ENCODE results near the gene SAMD4B.

Gene SAMD4B

DNA sequence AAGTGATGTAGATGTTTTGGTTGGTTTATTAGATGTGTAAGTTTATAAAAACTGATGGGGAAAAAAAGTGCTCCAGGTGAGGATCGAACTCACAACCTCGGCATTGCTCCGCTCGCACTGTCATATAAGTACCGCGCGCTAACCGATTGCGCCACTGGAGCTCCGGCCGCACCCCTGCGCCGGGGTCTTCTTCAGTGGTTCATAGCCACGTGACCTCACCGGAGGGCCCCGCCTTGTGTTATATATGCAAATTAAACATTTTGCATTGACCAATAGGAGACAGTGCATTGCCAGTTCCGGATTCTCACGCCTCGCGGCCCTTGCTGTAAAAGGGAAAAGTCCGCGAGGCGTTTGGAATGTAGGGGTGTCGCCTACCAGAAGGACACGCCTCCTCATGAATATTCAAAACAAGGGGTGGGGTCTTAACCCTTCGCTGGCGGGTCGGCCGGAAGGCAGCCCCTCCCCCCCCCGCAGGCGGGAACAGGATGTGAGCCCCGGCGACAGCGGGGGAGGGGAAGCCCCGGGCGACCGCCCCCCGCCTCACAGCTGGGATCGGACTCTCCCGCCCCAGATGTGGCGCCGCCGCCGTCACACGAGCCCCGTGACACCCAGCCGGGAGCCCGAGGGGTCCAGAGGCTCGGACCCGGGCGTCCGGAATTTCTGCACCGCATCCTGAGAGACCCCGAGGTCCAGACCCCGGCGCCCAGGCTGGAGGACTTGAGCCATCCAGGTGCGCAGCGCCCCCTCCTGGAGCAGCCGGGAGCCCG, 70.1 kb downstream of the SAMD4B start, which contains the start of gene PLEKHG2:
Gene PLEKHG2 (plus strand): TSS at position 570 of the 767 bp plus-strand sequence. CDS start 1,418 bp downstream, outside the sequence.
- DNase-seq, result peak; percentile 94

DNA sequence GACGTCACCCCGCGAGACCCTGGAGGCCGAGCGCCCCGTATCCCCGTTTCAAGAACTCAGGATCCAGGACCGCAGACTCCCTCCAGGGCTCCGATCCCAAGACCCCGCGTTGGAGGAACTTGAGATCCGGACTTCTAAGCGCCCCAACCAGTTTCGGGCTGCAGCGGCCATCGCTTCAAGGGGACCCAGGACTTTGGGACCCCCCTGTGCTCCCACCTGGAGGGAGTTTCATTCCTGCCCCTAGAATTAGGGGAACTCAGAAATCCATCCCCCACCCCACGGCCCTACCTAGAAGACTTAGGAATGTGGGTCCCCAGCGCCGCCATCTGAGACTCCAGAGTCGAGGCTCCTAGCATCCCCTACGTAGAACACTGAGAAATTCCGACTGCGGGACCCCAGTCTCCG, 70.6 kb downstream of the SAMD4B start:
- no peak for DNase-seq

DNA sequence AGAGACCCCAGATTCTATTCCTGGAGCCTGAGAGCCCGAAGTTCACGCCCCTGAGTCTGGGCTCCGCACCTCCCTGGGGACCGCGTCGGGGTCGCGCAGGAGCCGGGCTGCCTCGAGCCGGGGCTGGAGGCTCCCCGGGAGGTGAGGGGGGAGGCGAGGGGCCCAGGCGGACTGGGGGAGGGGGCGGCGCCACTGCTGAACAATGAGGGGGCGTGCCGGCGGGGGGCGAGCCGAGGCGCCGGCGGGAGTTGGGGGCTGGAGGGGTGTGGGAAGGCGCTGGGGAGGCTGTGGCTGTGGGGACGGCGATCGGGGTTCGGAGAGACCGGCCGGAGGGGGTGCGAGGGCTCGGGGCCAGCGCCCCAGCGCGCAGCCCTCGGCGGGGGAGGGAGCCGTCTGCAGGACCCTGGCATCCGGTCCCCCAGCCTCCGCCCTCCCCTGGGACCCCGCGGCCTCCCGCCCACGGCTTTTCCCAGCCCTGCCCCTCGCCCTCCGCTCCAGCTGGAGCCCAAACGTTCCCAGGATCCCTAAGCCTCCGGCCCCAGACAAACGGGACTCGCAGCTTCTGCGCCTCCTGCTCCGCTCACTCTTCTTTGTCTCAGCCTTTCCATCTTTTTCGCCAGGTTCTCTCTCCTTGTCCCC, 71.2 kb downstream of the SAMD4B start:
- DNase-seq, result no peak

DNA sequence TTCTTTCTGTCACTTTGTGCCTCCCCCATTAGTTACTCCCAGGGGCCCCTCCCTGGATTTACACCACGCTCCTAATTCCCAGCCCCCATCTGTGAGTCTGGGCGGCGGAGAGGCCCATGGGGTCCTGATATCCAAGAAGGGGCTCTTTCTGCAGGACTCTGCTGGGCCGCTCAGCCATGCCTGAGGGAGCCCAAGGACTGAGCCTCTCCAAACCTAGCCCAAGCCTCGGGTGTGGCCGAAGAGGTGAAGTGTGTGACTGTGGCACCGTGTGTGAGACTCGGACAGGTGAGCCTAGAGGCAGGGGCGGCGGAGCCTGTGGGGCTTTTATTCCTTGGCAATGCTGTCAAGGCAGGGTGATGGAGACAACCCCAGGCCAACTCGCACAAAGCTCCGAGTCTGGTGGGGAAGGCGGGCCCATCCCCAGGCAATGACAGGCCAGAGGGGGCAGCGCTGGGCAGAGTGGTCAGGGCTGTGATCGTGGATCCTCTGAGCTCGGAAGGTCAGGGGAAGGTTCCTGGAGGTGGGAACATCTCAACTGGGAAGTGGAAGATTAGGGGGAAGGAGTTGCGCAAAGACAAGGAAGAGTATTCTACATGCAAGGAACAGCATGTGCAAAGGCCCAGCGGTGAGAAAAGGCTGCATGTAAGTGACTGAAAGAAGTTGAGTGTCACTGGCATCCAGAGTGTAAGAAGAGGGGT, 71.8 kb downstream of the SAMD4B start:
- no peak for DNase-seq

DNA sequence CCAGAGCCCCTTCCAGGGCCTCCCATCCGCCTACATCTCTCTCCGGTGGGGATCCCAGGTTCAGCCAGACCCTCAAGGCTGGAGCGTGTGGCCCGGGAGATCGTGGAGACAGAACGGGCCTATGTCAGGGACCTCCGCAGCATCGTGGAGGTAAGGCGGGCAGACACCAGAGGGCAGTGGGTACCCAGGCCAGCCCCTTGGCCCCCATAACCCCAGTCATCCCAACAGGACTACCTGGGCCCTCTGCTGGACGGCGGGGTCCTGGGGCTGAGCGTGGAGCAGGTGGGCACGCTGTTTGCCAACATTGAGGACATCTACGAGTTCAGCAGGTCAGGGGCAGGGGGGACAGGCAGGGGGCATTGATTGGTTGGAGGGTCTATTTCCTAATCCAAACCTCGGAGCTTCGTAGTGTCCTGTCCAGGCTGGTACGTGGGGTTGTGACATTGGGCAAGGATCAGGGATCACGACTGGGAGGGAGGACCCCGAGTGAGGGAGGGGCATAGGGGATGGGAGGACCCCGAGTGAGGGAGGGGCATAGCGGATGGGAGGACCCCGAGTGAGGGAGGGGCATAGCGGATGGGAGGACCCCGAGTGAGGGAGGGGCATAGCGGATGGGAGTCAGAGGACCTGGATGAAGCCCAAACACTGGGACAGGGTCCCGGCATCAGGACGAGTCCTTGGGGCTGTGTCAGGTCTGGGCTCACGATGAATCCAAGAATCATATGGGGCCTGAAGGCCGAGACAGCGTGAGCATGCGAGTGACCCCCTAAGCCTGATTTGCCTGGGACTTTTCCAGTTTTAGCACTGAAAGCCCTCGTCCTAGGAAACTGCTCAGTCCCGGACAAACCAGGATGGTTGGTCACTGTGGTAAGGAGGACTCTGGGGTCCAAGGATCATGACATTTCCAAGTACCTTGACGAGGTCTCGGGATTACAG, 73.2 kb downstream of the SAMD4B start:
- DNase-seq, result no peak

DNA sequence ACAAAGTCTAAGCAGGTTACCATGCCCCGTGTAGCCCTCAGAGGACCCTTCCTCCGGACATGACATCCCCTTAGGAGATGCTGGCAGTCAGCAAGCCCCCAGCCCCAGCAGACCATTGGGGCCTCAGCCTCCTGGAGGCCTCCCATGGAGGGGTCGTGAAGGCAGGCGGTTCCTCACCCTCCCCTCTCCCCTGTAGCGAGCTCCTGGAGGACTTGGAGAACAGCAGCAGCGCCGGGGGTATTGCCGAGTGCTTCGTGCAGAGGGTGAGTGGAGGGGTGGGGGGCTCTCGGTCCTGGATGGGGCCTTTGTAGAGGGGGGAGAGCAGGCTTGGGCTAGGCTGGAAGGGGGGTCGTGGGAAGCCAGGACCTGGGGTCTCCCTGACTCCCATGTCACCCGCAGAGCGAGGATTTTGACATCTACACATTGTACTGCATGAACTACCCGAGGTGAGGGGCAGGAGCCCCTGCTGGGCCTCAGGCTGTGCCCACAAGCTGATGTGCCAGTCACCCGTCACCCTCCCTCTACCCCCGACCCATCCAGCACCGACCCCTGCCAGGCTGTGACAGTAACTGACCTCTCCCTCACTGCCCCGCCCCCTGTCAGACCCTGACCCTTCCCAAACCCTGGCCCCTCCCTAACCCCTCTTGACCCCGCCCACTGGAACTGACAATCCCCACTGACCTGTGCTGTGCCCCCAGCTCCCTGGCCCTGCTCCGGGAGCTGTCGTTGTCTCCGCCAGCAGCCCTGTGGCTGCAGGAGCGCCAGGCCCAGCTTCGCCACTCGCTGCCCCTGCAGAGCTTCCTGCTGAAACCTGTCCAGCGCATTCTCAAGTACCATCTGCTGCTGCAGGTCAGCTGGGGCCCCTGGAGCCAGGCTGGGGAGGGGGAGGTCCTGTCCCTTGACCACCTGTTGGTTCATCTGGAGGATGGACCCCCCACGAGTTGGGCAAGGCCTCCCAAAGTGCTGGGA, 74.2 kb downstream of the SAMD4B start:
- DNase-seq, result no peak

DNA sequence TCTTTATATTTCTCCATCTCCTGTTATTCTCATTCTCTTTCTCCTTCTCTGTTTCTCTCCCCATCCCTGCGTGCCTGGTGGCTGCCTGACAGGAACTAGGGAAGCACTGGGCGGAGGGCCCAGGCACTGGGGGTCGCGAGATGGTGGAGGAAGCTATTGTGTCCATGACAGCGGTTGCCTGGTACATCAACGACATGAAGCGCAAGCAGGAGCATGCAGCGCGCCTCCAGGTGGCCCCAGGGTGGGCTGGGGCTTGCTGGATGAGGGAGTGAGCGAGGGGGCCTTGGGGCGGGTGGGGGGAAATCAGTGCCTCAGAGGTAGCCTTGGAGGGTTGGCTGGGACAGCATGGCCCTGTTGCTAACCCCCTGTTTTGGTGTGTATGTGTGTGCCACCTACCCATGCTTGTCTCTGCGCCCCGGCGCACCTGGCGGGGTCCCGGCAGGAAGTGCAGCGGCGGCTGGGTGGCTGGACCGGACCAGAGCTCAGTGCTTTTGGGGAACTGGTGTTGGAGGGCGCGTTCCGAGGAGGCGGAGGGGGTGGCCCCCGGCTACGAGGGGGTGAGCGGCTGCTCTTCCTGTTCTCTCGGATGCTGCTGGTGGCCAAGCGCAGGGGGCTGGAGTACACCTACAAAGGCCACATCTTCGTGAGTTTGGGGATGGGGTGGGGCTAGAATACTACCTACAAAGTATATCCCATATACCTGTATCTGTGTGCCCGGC, 75.4 kb downstream of the SAMD4B start:
- no peak for DNase-seq

DNA sequence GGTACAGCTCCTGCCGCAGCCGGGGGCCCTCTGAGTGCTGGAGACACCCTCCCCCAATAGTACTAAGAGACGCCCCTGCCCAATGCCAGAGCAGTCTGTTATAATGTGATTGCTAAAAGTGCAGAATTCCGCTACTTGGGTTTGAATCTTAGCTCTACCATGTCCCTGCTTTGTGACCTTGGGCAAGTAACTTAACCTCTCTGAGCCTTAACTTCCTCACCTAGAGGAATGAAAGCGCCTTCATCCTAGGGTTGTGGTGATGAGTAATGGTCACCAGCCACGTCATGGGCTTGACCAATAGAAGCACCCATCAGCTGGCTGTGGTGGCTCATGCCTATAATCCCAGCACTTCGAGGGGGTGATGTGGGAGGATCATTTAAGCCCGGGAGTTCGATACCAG, 76.8 kb downstream of the SAMD4B start:
- no peak for DNase-seq

DNA sequence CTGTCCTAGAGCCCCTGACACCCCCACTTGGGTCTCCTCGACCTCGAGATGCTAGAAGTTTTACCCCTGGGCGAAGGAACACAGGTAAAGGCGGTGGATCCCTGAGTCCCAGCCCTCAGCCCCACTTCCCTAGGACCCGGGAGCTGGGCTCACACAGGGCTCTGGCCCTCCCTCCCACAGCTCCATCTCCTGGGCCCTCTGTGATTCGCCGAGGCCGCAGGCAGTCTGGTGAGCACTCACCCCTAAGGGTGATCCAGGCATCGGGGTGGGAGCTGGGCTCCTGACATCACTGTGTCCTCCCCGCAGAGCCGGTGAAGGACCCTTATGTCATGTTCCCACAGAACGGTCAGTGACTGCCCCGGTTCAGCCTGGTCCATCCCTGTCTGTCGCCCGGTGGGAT, 78.5 kb downstream of the SAMD4B start:
- no peak for DNase-seq

DNA sequence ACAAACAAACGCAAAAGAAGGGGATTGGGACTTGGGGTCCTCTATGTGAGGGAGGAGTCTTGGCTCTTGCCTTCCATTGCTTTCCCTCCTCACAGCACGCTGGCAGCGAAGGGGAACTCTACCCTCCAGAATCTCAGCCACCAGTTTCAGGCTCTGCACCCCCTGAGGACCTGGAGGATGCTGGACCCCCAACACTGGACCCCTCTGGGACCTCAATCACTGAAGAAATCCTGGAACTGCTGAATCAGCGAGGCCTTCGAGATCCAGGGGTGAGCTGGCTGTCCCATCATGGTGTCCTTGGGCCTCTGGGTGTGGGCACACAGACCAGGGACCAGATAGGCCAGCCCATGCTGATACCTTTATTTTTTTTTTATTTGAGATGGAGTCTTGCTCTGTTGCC, 79.8 kb downstream of the SAMD4B start:
- DNase-seq, result no peak

DNA sequence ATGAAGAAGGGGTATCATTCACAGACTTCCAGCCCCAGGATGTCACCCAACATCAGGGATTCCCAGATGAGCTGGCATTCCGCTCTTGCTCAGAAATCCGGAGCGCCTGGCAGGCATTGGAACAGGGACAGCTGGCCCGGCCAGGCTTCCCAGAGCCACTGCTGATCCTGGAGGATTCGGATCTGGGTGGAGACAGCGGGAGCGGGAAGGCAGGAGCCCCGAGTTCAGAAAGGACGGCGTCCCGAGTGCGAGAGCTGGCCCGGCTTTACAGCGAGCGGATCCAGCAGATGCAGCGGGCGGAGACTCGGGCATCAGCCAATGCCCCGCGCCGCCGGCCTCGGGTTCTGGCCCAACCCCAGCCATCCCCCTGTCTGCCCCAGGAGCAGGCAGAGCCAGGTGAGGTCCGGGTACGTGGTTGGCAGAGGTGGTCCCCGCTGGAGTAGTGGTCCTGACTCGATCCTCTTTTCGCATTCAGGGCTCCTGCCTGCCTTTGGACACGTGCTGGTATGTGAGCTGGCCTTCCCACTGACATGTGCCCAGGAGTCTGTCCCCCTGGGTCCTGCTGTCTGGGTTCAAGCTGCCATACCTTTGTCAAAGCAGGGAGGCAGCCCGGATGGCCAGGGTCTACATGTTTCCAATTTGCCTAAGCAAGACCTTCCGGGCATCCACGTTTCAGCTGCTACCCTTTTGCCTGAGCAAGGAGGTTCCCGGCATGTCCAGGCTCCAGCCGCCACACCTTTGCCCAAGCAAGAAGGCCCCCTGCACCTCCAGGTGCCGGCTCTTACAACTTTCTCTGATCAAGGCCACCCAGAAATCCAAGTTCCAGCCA, 81.3 kb downstream of the SAMD4B start:
- no peak for DNase-seq

DNA sequence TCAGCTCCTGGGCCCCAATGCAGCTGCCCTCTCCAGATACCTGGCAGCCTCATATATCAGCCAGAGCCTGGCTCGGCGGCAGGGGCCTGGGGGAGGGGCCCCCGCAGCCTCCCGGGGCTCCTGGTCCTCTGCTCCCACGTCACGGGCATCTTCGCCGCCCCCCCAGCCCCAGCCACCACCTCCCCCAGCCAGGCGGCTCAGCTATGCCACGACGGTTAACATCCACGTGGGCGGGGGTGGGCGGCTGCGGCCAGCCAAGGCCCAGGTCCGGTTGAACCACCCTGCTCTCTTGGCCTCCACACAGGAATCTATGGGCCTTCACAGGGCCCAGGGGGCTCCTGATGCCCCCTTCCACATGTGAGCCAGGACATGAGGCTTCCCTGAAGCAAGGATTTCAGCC, 82.7 kb downstream of the SAMD4B start:
- DNase-seq, result no peak

DNA sequence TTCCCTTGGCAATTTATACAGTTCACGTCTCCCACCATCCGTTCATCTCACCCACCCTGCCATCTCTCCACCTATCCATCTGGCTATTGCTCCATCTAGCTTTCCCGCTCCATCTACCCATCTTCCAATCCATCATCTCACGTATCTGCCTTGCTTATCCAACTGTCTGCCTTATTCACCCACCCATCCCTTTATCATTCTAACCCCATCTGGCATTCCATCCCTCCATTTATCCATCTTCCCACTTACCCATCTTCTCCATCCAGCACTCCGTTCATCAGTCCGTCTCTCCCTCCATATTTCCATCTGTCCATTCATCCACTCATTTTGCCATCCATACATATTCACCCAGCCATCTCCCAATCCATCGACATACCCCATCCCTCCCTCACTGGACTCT, 83.5 kb downstream of the SAMD4B start:
- DNase-seq, result no peak

DNA sequence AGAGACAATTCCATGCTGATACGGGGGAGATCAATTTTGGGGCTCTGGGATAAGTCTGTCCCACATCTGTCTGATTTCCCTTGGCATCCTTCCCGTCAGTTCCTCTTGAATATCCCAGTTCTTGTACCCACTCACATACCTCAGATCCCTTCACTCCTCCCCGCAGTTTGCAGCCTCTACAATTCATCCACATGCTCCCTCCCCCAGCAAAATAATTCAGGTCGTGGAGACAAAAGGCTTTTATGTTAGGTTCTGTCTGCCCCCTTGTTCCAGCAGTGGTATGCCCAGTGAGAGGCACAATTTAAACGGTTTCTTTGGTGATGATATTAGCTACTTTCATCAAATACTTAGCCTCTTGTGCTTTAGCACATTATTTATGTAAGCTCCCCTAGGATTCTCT, 83.9 kb downstream of the SAMD4B start:
- no peak for DNase-seq

DNA sequence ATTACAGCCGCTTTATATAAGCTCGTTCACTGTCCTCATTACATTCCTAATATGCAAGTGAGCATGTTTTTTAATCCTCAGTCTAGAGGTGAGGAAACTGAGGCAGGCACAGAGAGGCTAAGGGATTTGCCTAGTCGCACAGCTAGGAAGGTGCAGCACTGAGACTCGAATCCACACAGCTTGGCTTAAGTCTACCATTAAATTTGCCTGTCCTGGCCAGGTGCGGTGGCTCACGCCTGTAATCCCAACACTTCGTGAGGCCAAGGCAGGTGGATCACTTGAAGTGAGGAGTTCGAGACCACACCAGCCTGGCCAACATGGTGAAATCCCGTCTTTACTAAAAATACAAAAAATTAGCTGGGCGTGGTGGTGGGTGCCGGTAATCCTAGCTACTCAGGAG, 85.5 kb downstream of the SAMD4B start:
- no peak for DNase-seq

DNA sequence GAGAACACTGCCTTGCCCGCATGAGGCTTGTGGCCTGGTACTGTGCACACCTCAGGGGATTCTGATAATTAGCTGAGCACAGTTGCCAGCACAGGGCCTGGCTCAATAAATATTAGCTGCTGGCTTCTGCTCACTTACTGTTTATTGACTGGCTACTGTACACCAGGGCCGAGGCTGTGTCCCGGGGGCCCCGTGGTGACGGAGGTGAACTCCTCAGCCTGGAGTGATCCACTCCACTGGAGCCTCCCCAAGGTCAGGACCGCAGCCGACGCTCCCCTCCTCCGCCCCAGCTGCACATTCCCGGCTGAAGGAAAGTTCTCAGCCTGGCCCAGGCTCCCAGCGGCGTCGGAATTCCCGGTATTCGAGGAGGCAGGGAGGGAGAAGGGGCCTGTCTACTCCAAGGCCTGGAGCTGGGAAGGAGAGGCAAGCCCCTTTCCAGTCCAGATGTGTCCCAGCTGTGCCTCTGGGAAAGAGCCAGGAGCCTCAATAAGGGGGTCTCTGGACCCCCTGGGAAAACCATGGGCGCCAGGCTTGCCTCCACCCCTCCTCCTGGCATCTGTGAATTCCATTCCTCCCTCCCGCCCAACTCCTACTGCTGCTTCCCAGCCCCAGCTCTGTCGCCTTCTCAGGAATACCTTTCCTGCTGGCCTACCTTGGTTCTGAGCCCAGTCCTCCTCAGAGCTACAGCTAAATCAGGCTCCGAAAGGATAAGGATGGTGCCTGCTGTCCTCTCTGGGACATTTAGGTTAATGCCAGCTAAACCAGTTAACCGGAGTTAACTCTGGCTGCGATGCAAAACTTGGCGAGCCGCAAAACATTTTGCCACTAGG, 86.3 kb downstream of the SAMD4B start:
- no peak for DNase-seq

DNA sequence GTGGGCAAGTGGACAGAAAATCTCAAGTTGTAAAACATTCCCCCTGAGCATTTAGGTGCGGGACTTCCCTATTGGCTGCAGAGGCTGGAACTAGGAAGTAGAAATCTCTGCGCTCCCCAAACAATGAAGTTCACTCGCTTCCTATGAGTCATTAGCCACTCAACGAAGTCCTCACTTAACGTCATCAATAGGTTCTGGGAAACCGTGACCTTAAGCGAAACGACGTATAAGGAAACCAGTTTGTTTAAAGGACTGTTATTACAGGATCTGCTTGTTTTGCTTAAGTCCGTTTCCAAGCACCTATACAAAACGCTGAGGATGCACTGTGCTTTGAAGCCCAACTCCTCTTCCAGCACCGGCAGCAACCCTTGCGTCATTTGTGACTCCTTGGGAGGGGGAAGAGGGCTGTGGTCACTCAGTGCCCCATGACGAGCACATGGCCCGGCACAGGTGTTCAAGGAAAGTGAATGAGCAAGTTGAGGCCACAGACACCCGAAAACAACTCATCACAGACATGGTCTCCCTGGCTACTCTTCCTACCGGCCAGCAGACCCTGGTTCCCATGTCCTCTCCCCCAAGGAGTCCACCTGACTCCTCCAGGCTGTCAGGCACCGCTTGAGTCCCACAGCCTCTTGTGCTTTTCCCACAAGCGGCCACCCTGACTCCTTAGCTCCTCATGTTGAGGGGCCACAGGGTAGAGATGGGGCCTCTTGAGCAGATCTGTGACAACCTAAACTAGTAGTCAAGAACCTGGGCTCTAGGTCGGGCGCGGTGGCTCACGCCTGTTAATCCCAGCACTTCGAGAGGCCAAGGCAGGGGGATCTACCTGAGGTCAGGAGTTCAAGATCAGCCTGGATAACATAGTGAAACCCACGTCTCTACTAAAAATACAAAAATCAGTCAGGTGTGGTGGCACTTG, 88.7 kb downstream of the SAMD4B start:
- no peak for DNase-seq

DNA sequence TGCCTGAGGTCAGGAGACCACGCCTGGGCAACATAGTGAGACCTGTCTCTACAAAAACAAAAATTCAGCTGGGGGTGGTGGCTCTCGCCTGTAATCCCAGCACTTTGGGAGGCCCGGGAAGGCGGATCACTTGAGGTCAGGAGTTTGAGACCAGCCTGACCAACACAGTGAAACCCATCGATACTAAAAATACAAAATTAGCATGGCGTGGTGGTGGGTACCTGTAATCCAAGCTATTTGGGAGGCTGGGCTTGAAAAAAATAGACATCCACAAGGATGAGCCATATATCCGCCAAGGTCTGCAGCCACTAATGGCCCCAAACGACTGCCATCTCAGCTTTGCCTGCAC, 90.4 kb downstream of the SAMD4B start:
- no peak for DNase-seq

Data from NCI-H2107 (cell line).